ENCODE data around the gene ZNHIT6. TPM values are rescaled to one million over a fixed set of nuclear protein-coding genes. Genes with fewer than 3 reads are reported as not detected.

The ZNHIT6 gene
- total and polyA plus RNA-seq, 2 donors (not counting 3 experiments of a cell fraction or from before 2014, with no cell fraction given) = 7.3 to 18.8 TPM

- H3K27me3 ChIP-seq (ENCODE audit: control insufficient read depth in 2 of 2, insufficient read depth in 2 of 2, low read length in 2 of 2) = no peaks in the 10 kb centered on the region
- H3K9me3 ChIP-seq (replicated peaks; ENCODE audit: control insufficient read depth, insufficient read depth, low read length) = no peaks in the 10 kb centered on the region
- H3K4me1 ChIP-seq (ENCODE audit: control insufficient read depth, extremely low read depth, insufficient read depth, low read length) = peaks cover 27% of the 10 kb centered on the region
- peak; percentile 91 for DNase-seq (ENCODE audit: low read depth, low spot score)
- TSS peak; percentile 97 for BruUV-seq (replicated peaks)
- POLR2A ChIA-PET = interaction anchor here (0.6 to 2.6 kb wide), 10 partner anchors 19 to 277 kb away, joined by 3 to 32 read pairs (median 4); partner anchors contain the start of gene CCN1
- FAIRE-seq = peak; percentile 98
- no peaks in the 10 kb centered on the region for H3K79me2 ChIP-seq (ENCODE audit: control insufficient read depth, insufficient read depth, low read length)
- no peaks in the 10 kb centered on the region for H3K9me1 ChIP-seq (replicated peaks; ENCODE audit: control insufficient read depth, extremely low read depth, insufficient read depth, low read length)
- no peaks in the 10 kb centered on the region for H4K20me1 ChIP-seq (replicated peaks; ENCODE audit: control insufficient read depth, extremely low read depth, insufficient read depth, low read length)
- peak overlapping the region; percentile 35 for H3K9ac ChIP-seq (replicated peaks; ENCODE audit: extremely low read depth, insufficient read depth, low read length)
- dilution Hi-C loops (cut with MboI; ENCODE audit: extremely low pct_ligation_motif_present, low sequenced_read_pairs) (no loop called here), intact Hi-C loops (cut with micrococcal nuclease) (loop anchor here (1.0 to 5.0 kb wide), 10 partner anchors 22 to 407 kb away; partner anchors contain the start of genes BCL10, SYDE2 and ZNHIT6)
- no peaks in the 10 kb centered on the region for H3K36me3 ChIP-seq (ENCODE audit: control insufficient read depth in 2 of 2, extremely low read depth in 1 of 2, insufficient read depth in 2 of 2, low read length in 2 of 2)
- peak overlapping the region; percentile 24 for H2AFZ ChIP-seq (ENCODE audit: low read depth, low read length)
- H3K4me3 ChIP-seq (replicated peaks in 1 of 3; ENCODE audit: insufficient read depth in 1 of 3, low read depth in 1 of 3, low read length in 3 of 3) = peak overlapping the region in 1 of 3 experiments; percentile 4
- peak overlapping the region; percentile 85 for H3K27ac ChIP-seq (ENCODE audit: insufficient read depth, low read depth, low read length)
- H3K4me2 ChIP-seq (ENCODE audit: insufficient read depth, low read length) = peak overlapping the region; percentile 50
- CTCF ChIA-PET = interaction anchor here (0.9 to 3.1 kb wide), 12 partner anchors 9 to 348 kb away, joined by 3 to 24 read pairs (median 4); partner anchors contain the start of genes C1orf52 and ZNHIT6
- TF ChIP-seq MAX (IDR thresholded peaks at IDR 0.05; ENCODE audit: insufficient read depth, insufficient read length) (peak; percentile 66), POLR2A (IDR thresholded peaks at IDR 0.05; ENCODE audit: low read depth, low read length) (peak; percentile 76), JUN (IDR thresholded peaks at IDR 0.05; ENCODE audit: borderline replicate concordance, insufficient read depth, insufficient read length, low read depth) (peak; percentile 92), MYC (IDR thresholded peaks at IDR 0.05; ENCODE audit: low read depth, low read length) (no peak), POLR2AphosphoS5 (IDR thresholded peaks at IDR 0.05; ENCODE audit: insufficient read depth, low read depth, low read length) (peak; percentile 81), GATA2 (IDR thresholded peaks at IDR 0.05; ENCODE audit: insufficient read depth, insufficient read length, low read depth, low read length) (peak; percentile 52), FOS (IDR thresholded peaks at IDR 0.05; ENCODE audit: borderline replicate concordance, insufficient read depth, low read length) (peak; percentile 98), EZH2 (IDR thresholded peaks at IDR 0.05; ENCODE audit: borderline replicate concordance, low read depth, low read length, severe bottlenecking) (no peak)
- TF ChIP-seq, protein P1, sequence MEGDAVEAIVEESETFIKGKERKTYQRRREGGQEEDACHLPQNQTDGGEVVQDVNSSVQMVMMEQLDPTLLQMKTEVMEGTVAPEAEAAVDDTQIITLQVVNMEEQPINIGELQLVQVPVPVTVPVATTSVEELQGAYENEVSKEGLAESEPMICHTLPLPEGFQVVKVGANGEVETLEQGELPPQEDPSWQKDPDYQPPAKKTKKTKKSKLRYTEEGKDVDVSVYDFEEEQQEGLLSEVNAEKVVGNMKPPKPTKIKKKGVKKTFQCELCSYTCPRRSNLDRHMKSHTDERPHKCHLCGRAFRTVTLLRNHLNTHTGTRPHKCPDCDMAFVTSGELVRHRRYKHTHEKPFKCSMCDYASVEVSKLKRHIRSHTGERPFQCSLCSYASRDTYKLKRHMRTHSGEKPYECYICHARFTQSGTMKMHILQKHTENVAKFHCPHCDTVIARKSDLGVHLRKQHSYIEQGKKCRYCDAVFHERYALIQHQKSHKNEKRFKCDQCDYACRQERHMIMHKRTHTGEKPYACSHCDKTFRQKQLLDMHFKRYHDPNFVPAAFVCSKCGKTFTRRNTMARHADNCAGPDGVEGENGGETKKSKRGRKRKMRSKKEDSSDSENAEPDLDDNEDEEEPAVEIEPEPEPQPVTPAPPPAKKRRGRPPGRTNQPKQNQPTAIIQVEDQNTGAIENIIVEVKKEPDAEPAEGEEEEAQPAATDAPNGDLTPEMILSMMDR (IDR thresholded peaks at IDR 0.05; ENCODE audit: extremely low read depth in 1 of 2, insufficient read depth in 1 of 2, low read depth in 1 of 2, low read length in 2 of 2) = no peak
Measured at GRCh38 chr1:85607126-85607920, 100.9 kb downstream of the ZNHIT6 start.
